GM18861 (cell line): Measurements from ENCODE around the gene KCNA3.

Source experiments
- ATAC-seq: cut with Tn5 transposase; IDR thresholded peaks from one replicate; pipeline ENCODE4 v1.9.1; 2021; ENCODE audit not compliant: unreplicated experiment

Gene KCNA3

GRCh38 chr1:110643879-110644472 lies 30.8 kb downstream of the KCNA3 start:
- no peak for ATAC-seq

- no peak for ATAC-seq
Measured at GRCh38 chr1:110639724-110640386, 34.9 kb downstream of the KCNA3 start.

- ATAC-seq: no peak
Measured at GRCh38 chr1:110638556-110638955, 36.2 kb downstream of the KCNA3 start.

GRCh38 chr1:110638058-110638457 lies 36.7 kb downstream of the KCNA3 start:
- no peak for ATAC-seq

- ATAC-seq: no peak
Measured at GRCh38 chr1:110637475-110637874, 37.3 kb downstream of the KCNA3 start.

- ATAC-seq: no peak
Measured at GRCh38 chr1:110636149-110636935, 38.4 kb downstream of the KCNA3 start.

GRCh38 chr1:110635434-110635833 lies 39.3 kb downstream of the KCNA3 start:
- ATAC-seq: no peak

GRCh38 chr1:110634455-110635311 lies 40.1 kb downstream of the KCNA3 start:
- peak; percentile 65 for ATAC-seq

GRCh38 chr1:110634086-110634454 lies 40.7 kb downstream of the KCNA3 start:
- ATAC-seq: no peak

- ATAC-seq: no peak
Measured at GRCh38 chr1:110633646-110634030, 41.1 kb downstream of the KCNA3 start.

GRCh38 chr1:110631836-110632620 lies 42.7 kb downstream of the KCNA3 start:
- no peak for ATAC-seq

- peak; percentile 25 for ATAC-seq
Measured at GRCh38 chr1:110630839-110631663, 43.7 kb downstream of the KCNA3 start.

- no peak for ATAC-seq
Measured at GRCh38 chr1:110628323-110629105, 46.2 kb downstream of the KCNA3 start.

- no peak for ATAC-seq
Measured at GRCh38 chr1:110627764-110628163, 47.0 kb downstream of the KCNA3 start.

- ATAC-seq: no peak
Measured at GRCh38 chr1:110626889-110627288, 47.9 kb downstream of the KCNA3 start.
